ENCODE results near the gene CEMIP2.

DNA sequence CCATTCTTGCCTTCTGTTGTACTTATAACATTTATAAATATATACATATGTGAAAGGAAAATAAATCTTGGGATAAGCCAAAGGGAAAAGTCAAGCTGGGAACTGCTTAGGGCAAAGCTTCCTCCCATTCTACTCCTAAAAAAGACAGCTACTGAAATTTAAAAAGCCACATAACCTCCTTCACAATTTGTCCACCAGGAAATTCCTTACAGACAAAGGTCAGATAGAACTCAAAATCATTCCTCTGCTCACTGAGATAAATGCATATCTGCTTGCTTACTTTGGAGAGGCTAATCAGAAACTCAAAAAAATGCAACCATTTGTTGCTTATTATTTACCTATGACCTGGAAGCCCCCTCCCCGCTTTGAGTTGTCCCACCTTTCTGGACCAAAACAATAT, 112.5 kb downstream of the CEMIP2 start:
- TF ChIP-seq, protein P1, sequence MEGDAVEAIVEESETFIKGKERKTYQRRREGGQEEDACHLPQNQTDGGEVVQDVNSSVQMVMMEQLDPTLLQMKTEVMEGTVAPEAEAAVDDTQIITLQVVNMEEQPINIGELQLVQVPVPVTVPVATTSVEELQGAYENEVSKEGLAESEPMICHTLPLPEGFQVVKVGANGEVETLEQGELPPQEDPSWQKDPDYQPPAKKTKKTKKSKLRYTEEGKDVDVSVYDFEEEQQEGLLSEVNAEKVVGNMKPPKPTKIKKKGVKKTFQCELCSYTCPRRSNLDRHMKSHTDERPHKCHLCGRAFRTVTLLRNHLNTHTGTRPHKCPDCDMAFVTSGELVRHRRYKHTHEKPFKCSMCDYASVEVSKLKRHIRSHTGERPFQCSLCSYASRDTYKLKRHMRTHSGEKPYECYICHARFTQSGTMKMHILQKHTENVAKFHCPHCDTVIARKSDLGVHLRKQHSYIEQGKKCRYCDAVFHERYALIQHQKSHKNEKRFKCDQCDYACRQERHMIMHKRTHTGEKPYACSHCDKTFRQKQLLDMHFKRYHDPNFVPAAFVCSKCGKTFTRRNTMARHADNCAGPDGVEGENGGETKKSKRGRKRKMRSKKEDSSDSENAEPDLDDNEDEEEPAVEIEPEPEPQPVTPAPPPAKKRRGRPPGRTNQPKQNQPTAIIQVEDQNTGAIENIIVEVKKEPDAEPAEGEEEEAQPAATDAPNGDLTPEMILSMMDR (IDR thresholded peaks at IDR 0.05): no peak
- TF ChIP-seq POLR2AphosphoS5 (IDR thresholded peaks at IDR 0.05; ENCODE audit: low read depth, low read length): no peak

Data from Panc1 (cell line).